ENCODE results near the gene KPNA1.
"Not testable (repeated sequence)": the region's sequence is repeated elsewhere in the genome, so short reads cannot be mapped to it uniquely, and the experiment has no call there.

The KPNA1 gene

DNA sequence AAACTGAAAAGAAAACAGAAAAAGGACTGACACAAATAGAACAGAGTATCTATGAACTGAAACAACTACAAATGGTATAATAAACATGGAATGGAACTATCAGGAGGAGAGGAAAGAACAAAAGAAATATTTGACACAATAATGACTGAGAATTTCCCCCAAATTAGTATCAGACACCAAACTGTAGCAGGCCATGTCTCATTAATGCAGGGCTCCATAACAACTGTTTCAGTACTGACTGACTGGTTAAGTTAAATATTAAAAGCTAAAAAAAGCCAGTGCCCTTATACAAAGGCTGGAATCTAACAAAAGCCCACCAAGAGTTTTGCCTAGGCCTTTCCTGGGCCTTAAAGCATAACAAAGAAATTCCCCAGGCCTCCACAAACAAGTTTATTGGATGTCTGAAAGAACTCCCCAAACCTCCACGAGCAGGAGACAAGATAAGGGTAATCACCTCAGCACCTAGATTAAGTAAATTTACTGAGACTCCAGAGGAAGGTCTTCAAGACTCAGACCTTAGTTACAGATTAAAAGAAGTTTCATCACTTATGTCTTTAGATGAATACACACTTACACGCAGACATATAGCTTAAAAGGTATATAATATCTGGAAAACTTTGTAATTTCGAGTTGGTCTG lies 45.7 kb downstream of the KPNA1 start:
- DNase-seq, result no peak

DNA sequence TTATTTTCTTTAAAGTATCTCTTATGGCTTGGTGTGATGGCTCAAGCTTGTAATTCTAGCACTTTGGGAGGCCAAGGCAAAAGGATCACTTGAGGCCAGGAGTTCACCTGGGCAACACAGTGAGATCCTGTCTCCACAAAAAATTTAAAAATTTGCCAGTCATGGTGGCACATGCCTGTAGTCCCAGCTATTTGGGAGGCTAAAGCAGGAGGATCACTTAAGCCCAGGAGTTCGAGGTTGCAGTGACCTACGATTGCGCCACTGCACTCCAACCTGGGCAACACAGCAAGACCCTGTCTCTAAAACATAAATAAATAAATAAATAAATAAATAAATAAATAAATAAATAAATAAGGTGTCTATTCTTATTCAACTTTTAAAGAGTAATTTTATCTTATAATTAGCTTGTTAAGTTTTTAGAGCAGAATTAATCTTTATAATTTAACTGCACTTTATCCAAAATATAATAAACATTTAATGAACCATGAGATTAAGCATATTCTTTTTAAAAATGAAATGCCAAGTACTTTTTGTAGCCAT lies 48.0 kb downstream of the KPNA1 start:
- no peak for DNase-seq

DNA sequence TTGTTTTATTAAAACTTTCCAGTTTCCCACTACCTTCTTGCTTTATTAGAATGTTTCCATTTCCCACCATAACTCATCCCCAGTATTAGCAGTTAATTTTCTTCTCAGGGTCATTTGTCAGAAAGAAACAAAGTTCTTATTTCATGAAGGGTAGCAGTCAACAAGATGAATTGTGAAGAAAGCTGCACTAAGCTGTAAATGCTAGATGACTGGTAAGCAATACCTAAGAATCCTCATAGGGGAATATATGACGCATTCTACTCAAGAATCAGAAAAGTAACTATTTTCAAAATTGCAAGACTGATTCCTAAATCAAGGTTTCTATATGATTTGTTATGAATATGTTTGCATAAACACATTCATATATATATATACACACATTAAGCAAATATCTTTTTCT lies 50.1 kb downstream of the KPNA1 start:
- DNase-seq, result no peak

DNA sequence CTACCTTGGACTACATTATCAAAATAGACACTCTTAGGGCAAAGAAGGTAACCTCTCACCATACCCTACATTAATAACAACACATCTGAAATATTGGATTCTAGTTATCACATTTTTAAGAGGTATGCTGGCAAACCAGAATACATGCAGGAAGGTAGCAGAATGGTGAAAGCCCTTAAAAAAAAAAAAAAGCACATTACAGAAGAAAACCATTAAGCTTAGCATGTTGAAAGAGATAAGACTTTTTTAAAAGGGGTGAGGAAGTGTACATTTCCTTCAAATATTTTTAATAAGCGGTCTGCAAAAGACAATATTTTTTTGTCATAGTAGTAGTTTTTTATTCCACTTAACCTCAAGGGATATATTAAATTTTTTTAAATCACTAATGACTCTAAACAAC lies 52.3 kb downstream of the KPNA1 start:
- DNase-seq, result no peak

DNA sequence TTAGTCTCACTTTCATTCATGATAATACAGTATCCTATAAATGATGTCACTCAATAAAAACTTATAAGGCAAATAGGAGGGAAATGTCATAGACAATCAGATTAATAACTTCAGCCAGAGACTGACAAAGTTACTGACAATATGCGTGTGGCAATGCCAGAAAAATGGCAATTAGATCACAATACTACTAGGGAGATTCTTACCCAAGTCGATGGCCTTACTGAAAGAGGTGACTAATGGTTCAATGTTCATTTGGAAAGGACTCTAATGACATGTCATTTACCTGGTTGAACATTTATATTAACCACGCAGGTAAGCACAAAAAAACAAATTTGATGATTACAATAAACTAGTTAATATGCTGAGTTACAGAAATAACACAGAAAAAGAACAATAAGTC lies 52.9 kb downstream of the KPNA1 start:
- DNase-seq, result no peak

DNA sequence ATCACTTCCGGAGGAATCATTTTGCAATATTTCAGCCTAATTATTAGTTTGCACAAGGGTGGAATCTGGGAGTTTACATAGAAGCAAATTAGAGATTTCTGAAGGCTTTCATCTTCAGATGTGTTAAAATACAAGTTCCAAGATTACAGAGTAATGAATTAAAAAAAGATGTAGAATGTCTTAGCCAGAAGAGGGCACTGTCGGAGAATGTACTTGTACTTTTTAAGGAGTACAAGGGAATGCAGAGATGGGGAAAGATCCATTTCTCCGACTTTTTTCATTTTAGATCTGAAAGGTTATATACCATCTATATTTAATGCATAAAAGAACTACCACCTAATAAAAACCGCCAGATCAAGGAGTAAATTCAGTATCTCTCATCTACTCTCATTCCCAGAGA lies 55.7 kb downstream of the KPNA1 start:
- DNase-seq, result no peak

DNA sequence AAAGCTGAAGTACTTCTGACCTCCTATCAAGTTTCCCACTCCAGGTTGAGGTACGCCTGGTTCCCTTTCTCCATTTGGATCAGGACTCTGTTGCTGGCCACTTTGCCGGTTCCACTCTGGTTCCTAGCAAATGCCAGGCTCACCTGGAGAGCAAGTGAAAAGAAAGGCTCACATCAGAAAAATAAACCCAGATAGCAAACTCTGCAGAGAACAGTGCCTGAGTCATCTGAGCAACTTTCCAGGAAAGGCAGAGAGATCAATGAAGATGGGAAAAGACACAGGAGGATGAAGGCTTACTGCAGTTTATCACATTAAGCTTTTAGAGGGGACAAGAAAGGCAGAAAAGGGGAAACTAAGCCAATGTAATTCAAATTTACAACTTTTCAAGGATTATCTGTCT lies 57.0 kb downstream of the KPNA1 start:
- DNase-seq, result no peak

DNA sequence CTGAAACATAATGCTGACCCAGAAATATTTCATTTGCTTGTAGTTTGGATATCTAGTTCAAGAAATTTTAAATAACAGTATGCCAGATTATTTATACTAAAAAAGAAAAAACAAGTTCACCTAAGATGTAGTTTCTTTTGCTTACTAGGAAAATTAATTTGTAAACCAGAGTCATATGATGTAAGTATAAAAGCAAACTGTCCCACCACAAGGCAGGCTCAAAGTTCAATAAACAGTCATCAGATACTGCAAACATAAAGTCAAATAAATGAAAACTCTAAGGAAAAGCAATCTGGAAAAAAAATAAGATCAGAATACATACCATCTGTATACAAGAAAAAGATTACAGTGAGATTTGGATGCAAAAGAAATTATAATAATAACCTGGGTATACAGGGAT lies 58.7 kb downstream of the KPNA1 start:
- no peak for DNase-seq

DNA sequence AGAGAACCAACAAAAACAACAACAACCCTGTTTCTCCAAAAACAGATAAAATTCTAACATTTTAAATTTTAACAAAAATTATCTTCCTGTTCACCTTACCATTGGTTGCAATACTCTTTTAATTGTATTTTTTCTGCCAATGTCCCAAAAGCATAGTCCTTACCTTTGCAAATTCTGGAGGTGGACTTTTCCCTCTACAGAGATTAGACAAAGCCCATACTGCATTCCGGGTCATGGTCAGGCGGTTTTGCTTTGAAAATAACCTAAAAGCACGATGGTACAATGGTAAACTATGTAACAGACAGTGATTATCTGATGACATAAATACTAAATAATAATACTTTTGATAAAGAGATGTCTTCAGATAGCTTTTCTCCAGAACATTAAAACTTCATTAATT lies 63.4 kb downstream of the KPNA1 start:
- DNase-seq, result no peak

DNA sequence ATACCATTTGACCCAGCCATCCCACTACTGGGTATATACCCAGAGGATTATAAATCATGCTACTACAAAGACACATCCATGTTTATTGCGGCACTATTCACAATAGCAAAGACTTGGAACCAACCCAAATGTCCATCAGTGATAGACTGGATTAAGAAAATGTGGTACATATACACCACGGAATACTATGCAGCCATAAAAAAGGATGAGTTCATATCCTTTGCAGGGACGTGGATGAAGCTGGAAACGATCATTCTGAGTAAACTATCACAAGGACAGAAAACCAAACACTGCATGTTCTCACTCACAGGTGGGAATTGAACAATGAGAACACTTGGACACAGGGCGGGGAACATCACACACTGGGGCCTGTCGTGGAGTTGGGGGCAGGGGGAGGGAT lies 66.5 kb downstream of the KPNA1 start:
- DNase-seq, result not testable (repeated sequence)

DNA sequence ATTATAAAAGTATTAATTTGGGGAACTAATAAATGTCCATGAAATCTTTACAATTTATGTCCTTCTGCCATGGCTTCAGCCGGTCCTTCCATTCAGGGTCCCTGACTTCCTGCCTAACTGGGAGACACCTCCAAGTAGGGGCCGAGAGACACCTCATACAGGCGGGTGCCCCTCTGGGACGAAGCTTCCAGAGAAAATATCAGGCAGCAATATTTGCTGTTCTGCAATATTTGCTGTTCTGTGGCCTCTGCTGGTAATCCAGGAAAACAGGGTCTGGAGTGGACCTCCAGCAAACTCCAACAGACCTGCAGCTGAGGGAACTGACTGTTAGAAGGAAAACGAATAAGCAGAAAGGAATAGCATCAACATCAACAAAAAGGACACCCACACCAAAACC lies 70.2 kb downstream of the KPNA1 start:
- DNase-seq, result not testable (repeated sequence)

DNA sequence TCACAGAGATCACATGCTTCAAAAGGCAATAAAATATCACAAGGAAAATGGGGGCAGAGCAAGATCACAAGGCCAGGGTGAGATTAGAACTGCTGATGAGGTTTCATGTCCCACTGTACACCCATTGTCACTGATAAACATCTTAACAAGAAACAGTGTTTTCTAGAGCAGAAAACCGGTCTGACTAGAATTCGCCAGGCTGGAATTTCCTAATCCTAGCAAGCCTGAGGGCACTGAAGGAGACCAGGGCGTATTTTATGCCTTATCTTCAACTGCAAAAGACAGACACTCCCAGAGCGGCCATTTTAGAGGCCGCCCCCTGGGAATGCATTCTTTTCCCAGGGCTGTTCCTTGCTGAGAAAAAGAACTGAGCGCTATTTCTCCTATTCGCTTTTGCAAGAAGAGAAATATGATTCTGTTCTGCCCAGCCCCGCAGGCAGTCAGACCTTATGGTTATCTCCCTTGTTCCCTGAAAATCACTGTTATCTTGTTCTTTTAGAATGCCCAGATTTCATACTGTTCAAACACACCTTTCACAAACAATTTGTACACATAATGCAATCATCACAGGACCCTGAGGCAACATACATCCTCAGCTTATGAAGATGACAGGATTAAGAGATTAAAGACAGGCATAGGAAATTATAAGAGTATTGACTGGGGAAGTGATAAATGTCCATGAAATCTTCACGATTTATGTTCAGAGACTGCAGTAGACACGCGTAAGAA lies 70.8 kb downstream of the KPNA1 start:
- DNase-seq, result not testable (repeated sequence)

DNA sequence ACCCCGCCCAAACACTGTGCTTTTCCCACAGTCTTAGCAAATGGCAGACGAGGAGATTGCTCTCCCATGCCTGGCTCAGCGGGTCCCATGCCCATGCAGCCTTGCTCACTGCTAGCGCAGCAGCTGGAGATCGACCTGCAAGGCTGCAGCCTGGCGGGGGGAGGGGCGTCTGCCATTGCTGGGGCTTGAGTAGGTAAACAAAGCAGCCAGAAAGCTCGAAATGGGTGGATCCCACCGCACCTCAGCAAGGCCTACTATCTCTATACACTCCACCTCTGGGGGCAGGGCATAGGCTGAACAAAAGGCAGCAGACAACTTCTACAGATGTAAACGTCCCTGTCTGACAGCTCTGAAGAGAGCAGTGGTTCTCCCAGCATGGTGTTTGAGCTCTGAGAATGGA lies 71.6 kb downstream of the KPNA1 start:
- DNase-seq, result no peak

DNA sequence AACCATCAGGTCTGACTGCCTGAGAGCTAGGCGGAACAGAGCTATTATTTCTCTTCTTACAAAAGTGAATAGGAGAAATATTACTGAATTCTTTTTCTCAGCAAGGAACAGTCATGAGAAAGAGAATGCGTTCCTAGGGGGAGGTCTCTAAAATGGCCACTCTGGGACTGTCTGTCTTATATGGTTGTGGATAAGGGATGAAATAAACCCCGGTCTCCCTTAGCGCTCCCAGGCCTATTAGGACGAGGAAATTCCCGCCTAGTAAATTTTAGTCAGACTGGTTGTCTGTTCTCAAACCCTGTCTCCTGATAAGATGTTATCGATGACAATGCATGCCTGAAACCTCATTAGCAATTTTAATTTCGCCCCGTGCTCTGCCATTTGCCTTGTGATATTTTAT lies 78.8 kb downstream of the KPNA1 start:
- DNase-seq, result no peak

DNA sequence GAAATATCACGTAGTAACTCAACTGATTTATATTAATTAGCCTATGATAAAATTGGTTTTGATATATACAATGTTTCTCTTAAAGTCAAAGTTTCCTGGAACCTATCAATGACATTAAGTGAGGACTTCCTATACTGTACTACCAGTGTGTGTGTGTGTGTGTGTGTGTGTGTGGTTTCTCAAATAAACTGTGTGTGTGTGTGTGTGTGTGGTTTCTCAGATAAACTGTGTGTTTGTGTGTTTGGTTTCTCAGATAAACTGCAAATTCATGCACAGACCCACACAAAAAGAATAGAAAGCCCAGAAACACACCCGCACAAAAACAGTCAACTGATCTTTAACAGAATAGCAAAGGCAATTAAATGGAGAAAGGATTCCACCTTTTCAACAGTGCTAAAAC lies 84.4 kb downstream of the KPNA1 start:
- no peak for DNase-seq

DNA sequence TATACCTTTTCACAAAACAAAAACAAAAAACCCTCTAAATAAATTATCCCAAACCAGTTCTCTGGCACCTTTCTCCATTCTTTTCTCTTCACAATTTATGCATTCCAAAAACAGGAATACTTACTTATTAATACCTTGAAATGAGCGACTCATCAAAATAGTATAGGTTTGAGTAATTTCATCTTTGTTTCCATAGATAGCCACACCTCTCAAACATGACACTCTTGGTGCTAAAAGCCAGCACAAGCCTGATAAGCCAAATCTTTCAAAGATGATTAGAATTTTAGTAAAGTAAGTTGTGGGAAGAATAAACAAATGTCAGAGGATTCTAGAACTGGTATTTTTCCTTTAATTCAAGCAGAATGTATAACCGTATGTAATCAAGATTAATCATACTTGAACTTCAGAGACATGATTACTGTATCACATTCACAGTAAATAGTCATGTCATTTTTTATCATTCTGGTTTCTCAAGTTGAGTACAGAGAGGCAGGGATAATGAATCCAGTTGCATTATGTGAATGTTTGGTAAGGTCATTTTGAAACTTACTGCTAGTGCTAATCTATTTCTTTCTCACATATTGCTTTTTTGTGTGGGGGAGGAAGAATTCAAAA lies 86.8 kb downstream of the KPNA1 start:
- no peak for DNase-seq

DNA sequence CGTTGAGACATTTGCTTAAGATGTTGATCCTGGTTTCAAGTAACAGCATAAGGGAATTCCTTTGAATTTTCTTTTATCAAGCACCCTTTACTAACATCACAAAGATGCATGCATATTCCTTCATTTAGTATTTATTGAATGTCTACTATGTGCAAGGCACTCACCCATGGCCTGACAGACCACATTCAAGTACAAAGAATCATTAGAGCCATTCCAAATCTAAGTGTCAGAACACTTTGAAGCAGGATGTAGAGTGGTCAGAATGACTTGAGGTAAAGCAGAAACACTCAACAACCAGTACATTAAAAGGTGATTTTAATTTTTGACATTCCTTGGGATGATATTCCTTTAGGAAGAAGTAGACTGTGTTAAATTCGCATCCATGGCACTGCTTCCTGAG lies 92.9 kb downstream of the KPNA1 start:
- DNase-seq, result no peak

DNA sequence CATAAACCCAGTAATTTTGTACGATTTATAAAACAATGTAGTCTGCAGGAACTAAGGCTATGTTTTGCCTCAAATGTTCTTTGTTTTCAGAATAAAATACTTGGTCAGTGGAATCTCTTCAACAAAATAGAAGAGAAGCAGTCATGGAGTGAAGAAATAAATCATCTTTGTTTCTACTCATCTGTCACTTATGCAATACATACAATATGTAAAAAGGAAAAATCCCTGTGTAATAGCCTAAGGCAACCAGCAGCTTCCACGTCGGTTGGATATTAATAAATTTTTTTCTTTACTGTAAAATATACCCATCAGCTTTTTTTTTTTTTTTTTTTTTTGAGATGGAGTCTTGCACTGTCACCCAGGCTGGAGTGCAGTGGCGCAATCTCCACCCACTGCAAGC lies 93.6 kb downstream of the KPNA1 start:
- no peak for DNase-seq

DNA sequence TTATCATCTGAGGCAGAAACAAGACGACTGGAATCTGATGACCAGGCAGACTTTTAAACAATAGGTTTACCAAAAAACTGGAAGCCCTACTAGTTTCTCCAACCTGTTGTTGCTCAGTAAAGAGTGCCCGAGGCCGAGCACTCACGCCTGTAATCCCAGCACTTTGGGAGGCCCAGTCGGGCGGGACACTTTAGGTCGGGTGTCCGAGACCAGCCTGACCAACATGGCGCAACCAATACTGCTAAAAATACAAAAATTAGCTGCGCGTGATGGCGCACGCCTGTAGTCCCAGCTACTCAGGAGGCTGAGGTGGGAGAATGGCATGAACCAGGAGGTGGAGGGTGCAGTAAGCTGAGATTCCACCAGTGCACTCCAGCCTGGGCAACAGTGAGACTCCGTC lies 97.8 kb downstream of the KPNA1 start:
- no peak for DNase-seq

DNA sequence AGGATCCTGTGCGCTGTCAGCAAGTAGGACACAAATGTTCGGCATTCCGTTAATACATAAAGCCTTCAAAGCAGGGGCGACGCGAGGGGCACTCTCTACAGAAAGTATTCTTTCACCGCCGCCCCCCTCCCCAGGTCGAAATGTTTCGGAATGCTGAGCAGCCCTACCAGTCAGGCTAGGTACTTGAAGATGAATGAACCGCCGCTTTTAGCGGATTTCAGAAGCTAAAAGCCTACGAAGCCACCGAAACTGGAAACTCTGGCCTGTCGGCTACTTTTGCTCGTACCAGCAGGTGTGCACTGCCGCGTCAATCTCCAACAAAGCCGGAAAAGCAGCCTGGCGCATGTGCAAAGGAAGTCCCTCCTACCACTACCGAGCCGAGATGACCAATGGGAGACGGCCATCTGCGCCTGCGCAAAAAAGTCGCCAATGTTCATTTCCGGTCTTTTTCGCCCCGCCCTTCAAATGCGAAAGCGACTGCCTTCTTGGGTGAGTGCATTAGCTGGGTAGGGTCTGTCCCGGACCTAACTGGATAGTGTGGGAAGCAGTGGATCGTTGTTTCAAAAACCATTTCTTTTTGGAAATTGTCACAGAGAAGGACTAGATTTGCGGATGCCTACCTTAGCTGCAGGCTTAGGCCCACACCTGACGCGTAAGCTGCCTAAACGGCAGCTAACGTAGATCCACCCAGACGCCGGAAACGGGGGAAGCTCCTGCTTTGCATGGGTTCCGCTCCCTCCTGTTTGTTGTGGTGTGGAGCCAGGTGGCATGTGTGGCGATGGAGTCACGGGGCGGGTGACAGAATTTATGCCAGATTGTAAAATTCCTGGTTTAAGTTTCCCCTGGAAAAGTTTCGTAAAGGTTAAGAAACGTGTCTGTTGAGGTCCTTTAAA lies 98.7 kb downstream of the KPNA1 start, which contains the start of gene WDR5B:
WDR5B (minus strand) TSS at position 301 of the 893 bp plus-strand sequence. CDS start 534 bp downstream, outside the sequence.
- no peak for DNase-seq

DNA sequence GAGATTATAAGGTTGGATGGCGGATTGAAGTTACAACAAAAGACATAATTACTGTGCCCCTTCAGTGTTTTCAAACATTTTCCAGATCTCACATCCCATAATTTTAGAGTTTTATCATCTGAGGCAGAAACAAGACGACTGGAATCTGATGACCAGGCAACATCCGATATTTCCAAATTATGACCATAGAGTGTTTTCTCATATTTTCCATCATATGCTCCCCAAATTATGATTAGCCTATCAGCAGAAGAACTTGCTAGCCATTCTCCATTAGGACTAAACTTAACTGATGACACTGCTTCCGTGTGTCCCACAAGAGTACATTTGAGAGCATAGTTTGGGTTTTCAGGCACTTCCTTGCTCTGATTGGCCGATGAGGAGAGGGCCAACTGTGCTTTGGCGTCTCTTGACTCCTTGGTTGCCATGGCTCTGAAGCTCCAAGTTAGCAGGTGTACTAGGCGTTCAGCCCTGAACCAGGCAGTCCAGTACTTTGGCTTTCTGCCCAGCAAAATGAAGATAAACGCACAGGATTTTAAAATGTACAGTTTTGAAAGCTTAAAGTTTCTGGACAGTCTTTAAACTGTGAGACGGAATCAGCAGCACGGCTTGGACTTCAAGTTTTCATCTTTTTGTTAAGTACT lies 99.5 kb downstream of the KPNA1 start:
- no peak for DNase-seq

DNA sequence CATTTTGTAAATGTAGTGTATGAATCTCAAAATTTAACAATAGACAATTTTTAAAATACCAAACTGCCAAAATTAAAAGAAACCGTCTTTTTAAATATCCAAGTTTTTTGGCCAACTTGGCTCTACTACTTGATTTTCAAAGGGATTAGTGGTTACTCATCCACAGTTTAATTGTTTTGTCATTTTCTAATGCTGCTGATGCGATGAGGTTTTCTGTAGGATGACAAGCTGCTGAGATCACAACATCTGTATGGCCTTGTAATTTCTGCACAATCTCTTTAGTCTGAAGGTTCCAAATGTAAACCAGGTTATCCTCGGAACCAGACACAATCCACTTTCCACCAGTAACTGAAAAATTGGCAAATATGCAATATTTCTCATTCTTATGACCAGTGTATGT lies 100.3 kb downstream of the KPNA1 start:
- no peak for DNase-seq

DNA sequence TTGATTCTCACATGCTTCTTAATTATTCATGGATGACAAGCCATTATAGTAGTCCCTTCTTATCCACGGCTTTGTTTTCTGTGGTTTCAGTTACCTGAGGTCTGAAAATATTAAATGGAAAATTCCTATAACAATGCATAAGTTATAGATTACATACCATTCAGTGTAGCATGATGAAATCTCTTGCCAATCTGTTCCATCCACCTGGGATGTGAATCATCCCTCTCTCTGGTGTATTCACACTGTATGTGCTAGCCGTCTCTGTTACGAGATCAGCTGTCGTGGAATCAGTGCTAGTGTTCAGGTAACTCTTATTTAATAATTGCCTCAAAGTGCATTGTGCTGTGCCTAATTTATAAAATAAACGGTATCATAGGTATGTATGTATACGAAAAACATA lies 104.1 kb downstream of the KPNA1 start:
- no peak for DNase-seq
